Stimulated activated CD8-positive, alpha-beta memory T cell treated with anti-CD3 and anti-CD28 coated beads, Interleukin-2, amount 100 ng/mL, for 48 hours (primary cell): Measurements from ENCODE around the gene CSTPP1.
A peak's percentile ranks its signal among the peaks of the same experiment; 100 is the strongest.

Experiments used
- DNase-seq, 2 donors: peaks; one replicate each; pipeline ENCODE4 v3.0.0-alpha.2; 2020; ENCODE audit warnings: low read depth in 2 of 2

Gene CSTPP1

DNA sequence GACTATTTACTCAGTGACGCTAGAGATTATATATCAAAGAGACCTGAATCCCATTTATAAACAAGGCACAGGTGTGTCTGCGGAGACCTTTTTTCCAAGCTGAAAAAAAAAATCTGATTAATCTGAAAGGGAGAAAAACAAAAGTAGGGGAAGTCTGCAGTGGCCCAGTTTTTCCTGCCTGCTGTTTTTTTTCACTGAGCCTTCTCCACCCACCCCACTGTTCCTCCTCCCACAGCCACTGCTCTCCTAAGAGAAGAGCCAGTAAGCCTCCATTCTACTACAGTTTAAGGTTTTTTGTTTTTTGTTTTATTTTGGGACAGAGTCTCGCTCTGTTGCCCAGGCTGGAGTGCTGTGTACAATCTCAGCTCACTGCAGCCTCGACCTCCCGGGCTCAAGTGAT is 221.7 kb downstream of the CSTPP1 start:
- no peak for DNase-seq

GRCh38 chr11:47160753-47161133 is 224.2 kb downstream of the CSTPP1 start:
- DNase-seq, result no peak

DNA sequence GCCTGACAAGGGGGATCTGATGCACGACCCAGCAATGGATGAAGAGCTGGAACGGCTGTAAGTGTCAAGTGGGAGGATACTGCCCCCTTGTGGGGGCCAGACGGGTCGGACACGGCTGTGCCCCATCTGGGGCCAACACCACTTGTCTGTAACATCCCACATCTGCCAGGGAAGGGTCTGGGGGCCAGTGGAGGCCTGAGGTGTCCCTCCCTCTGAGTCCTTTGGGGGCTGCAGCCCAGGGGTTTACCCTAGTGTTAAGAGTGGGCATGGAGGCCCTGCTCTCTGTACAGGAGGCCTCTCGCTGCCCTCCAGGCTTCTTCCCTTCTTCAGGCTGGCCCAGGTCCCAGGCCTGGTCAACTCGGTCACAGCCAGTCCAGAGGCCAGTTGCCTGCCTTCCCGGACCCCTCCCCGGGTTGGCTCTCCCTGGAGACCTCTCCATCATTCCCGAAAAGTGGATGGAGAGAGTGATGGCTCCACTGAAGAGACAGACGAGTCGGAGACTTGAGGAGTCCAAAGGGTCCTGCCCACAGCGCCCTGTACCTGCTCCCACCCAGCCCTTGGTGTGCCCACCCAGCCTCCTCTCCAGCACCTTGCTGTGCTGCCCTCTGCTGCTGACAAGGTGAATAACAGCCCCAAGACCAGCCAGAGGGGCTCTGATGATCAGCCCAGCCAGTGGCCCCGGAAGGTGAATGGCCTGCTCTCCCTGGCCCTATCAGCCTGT is 224.7 kb downstream of the CSTPP1 start:
- peak in 1 of 2 donors; percentile 40 for DNase-seq

- DNase-seq, result no peak
Observed at GRCh38 chr11:47161890-47162289, 225.3 kb downstream of the CSTPP1 start.

GRCh38 chr11:47162426-47162825 is 225.9 kb downstream of the CSTPP1 start:
- DNase-seq, result no peak

GRCh38 chr11:47163193-47163592 is 226.6 kb downstream of the CSTPP1 start:
- DNase-seq, result no peak

- DNase-seq, result no peak
Observed at GRCh38 chr11:47163898-47164297, 227.3 kb downstream of the CSTPP1 start.

DNA sequence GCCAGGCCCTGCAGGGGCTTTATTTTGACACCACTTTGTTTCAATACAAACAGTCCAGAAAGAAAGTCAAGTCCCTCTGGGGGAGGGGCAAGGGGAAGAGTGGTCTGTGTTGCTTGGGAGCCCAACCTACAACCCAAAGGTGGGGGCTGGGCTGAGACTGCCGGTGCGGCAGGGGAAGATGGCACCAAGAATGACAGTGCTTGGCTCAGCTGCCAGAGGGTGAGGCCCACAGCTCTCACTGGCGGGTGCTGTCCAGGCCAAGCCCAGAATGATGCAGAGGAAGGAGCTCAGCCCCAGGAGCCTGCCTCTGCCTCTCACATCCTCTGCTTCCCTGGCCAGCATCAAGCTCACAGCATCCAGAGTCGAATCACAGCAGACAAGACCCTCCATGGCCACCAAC is 227.8 kb downstream of the CSTPP1 start:
- no peak for DNase-seq

GRCh38 chr11:47165253-47165840 is 228.8 kb downstream of the CSTPP1 start:
- no peak for DNase-seq

GRCh38 chr11:47166368-47166767 is 229.8 kb downstream of the CSTPP1 start:
- no peak for DNase-seq

GRCh38 chr11:47171061-47171838 is 234.7 kb downstream of the CSTPP1 start:
- DNase-seq, result no peak

- DNase-seq, result no peak
Observed at GRCh38 chr11:47171856-47172255, 235.3 kb downstream of the CSTPP1 start.

DNA sequence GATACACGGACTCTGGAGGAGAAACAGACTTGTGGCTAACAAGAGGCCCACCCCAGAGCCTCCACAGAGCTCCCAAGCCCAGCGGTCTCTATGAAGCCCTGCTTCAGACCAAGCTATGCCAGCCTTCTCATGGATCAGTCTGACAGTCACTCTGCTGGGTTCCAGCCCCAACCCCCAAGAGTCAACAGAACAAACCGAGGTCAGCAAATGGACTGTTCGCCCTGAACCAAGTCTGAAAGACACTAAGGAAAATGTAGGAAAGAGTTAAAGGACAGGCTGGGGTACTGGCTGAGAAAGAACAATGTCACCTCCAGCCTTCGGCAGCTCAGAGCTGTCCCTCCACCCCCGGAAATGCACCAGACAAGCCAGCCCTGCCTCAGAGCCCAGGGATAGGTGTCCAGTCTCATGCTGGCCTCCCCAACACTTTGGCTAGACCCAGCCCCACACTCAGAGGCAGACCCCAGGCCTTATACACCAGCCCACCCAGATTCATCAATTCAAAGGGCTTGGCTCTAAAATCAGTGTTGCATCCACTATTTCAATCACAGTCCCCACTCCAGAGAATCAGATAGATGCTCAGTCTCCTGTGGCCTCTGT is 236.3 kb downstream of the CSTPP1 start:
- no peak for DNase-seq

DNA sequence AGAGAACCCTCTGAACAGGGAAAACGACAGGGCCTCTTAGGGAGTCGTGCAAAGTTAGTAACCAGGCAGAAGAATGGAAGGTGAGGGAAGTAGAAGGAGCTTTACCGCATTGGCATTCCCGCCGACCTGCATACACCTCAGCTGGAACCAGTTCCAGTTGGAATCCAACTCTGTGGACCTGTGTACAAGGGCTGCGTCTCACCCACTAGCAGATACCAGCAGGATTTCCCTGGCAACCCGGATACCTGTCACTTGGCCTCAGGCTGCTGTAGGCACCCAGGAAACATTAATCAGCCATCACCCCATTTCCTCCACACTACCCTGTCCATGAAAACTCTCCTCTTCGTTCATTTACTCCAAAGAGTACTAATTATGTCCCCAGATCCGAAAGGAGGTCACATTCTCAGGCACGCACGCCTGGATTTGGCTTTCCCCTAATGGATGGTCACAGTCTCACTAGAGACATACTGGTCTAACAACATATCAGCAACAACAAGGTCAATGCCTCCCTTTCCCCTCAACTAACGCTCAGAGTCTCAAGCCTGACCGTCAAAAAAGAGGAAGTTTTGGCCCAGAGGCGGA is 239.3 kb downstream of the CSTPP1 start:
- no peak for DNase-seq

DNA sequence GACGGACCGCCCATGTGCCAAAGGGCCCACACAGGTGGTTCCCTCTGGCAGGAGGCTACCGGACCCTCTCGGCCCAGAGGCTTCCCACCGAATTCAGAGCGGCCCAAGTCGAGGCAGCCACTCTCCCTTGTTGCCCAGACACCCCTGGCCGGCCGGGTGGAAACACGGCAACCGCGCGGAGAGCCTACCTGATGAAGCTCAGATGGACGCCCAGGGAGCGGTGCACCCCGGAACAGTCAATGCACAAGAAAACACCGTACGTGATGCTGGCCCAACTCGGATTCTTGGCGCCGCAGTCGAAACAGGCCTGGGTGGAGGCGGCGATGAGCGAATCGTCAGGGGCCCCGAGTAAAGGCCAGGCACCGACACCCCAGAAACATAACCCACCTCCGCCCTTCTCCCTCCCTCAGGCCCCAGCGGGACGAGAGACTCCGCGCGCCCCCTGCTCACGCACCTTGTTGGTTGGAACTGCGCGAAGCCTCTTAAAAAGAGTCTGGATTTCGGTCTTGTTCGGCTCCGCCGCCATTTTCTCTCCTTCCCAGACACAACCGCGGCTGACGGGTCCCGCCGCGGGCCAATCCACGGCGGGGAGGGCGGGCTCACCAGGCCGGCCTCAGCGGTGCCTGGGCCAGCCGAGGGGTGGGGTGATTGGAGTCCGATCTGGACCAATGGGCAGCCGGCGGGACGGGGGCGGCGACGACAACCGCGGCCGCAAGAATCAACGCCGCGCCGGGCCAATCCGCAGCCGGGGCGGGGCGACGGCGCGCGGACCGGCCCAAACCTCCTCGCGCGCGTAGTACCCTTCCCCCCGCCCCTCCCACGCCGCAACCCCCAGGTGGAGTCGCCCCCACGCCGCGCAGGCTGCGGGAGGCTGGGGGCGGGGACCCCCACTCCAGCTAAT is 240.0 kb downstream of the CSTPP1 start, which contains the start of gene ARFGAP2:
TSS of gene ARFGAP2 (minus strand) at position 552 of the 901 bp plus-strand sequence. CDS start at position 526, 26 bp downstream.
- peak; percentile 92 to 98 for DNase-seq

GRCh38 chr11:47177229-47177845 is 240.8 kb downstream of the CSTPP1 start:
- peak; percentile 39 to 44 for DNase-seq

- no peak for DNase-seq
Observed at GRCh38 chr11:47177846-47178245, 241.3 kb downstream of the CSTPP1 start.

- no peak for DNase-seq
Observed at GRCh38 chr11:47178316-47178715, 241.8 kb downstream of the CSTPP1 start.

DNA sequence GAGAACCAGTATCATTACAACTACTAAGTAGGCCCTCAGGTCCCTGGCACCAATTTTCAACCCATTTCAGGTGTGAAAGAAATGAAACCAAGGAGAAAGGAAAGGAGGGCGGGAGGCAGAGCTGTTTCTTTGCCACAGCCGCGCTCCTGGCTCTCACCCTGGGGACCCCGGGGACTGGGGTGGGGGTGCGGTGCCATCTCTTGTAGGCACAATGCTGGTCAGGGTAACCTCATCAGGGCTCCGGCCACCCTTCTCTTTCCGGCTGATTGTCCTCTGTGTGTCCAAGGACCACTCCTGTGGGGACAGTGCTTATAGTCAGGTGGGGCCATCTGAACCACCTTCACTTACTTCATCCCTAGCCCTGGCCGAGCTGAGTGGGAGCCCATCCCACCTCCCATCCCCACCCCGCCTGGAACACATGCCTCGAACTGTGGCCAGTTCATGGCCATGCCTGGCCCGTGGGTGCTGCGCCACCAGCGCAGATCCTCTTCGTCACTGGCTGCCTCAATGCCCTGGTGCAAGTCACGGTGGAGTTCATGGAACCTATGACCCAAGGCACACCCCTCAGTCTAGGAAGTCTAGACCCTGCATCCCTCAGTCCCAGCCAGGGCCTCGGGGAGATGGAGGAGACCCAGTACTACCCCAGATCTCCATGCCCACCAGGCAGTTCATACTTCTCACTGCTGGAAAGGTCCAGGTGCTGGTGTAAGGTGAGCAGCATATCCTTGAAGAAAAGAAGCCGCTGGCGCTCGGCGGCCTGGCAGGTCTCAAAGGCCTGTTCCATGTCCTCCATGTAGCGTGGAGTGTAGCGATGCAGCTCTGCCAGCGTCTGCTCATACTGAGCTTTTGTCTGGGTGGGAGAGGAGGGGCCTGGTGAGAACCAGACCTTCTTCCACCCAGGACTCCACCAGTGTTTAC is 242.4 kb downstream of the CSTPP1 start:
- DNase-seq, result no peak
